NCI-H748 (cell line): Measurements from ENCODE around the gene WWOX.
"Not testable (repeated sequence)": the region's sequence is repeated elsewhere in the genome, so short reads cannot be mapped to it uniquely, and the experiment has no call there.

ENCODE experiments used
- DNase-seq: peaks from one replicate; lab custom pipeline; 2025; ENCODE audit not compliant: unreplicated experiment; lab: John Stamatoyannopoulos, UW

Gene WWOX

DNA sequence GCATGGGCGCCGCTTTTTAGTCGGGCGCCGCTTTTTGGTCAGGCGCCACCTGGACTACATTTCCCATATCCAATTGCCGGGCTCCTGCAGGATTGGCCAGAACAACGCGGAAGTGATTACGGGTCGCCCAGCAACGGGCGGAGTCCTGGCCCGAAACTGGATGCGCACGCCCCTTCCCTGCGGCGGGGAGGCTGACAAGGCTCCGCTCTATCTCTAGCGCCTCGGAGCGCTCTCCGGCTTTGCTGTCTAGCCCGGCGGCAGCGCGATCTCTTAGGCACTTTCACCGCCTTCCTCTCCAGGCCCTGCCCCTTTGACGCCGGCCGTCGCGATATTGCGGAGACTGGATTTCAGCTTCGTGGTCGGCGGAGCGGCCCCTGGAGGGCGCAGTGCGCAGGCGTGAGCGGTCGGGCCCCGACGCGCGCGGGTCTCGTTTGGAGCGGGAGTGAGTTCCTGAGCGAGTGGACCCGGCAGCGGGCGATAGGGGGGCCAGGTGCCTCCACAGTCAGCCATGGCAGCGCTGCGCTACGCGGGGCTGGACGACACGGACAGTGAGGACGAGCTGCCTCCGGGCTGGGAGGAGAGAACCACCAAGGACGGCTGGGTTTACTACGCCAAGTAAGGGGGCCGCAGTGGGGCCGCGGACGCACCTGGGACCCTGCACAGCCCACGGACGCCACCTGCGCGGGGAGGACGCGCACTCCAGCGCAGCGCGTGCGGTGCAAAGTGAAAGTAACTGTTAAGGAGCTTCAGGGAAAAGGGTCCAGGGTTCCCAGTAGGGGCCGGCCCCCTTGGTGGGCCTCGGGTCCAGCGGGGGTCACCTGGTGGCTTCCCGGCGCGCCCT is at the start of gene WWOX:
Gene WWOX, plus strand, starts transcription at position 384 of the 841 bp plus-strand sequence.
- DNase-seq: peak; percentile 95

DNA sequence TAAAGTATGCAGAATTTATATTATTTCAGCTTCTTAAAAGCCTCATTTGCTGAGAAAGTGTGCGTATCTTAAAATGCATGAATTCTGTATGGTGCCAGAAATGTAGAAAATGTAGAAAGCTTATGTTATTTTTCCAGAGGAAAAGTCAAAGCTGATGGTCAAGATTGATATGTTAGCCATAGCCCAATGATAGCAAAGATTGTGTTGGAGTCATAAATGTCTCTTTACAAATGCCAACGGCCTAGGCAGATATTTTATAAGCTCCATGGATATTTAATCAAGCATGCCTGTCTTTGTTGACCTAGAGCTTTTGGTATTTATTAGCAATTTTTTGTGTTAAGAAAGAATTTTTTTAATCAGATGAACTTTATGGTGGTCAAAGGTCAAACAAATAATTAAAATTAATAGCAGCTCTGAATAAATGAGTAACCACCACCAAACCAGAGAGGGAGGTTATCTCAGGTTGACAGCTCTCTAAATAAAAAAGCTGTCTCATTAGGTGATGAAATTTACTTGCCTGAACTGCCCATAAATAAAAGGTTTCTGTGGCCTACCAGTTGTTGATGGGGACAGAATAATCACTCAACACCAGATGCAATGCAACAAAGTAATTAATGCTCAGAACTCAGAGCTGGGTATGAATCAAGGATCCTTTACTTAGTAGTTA is 48.6 kb upstream of the WWOX start:
- no peak for DNase-seq

DNA sequence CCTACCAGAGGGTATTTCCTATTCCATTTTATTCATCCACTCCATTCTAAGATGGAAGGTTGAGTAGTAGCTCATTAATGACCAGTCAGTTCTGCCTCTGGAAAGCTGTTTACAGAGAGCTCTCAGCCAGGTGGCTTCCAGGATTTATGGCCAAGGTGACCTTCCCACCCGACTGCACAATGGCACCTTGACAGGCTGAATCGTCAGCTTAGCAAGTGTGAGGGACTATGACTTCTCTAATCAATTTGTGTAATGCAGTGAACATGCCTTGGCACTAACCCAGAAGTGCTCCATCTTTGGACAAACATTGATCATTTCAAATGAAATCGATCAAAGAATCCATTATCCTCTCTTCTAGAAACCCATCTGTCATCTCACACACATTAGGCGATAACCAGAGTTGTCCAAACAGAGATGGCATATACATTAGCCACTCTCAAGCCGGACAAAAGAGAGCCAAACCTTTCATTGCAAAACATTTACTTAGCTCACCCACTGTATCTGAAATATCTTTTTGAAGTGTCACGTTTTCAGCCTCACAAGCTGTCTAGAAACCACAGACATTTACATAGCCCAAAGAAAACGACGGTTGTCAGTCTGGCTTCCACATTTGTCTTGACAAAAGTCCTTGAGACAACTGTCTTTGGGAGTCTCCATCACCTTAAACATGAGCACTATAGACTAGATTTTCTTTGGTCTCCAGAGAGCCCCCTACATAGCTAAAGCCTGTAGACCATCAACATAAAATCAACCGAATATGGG is 41.5 kb upstream of the WWOX start:
- DNase-seq: peak; percentile 97

DNA sequence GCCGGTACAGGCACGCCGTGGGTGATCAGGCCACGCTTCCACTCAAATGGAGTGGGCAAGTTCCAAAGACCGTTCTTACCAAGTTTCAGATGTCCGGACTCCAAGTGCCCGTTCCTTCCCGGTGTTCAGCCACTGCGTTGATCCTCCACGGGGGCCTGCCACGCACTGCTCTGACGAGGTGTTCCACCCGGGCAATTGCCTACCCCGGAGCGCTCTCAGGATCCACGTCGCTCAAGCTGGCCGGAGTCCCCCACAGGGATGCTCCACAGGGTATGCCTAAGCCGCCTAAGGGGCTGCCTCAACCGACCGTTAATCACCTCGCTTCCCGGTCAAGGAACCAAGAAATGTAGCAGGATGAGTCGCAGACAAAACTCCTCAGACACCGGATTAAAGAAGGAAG is 39.6 kb upstream of the WWOX start:
- not testable (repeated sequence) for DNase-seq

DNA sequence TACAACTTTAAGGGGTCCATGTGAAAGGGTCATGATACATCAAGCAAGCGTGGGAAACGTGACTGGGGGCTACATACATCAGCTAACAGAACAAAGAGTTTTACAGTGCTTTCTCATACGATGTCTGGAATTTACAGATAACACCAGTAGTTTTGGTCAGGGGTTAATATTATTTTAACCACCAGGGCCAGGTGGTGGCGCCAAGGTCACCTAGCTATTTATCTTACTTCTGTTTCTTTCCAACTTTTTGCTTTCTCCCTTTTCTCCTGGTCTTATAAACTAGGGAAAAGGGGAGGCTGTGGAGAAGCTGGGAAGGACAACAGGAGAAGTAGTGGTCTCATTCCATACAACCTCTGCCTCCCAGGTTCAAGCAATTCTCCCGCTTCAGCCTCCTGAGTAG is 39.2 kb upstream of the WWOX start:
- no peak for DNase-seq

DNA sequence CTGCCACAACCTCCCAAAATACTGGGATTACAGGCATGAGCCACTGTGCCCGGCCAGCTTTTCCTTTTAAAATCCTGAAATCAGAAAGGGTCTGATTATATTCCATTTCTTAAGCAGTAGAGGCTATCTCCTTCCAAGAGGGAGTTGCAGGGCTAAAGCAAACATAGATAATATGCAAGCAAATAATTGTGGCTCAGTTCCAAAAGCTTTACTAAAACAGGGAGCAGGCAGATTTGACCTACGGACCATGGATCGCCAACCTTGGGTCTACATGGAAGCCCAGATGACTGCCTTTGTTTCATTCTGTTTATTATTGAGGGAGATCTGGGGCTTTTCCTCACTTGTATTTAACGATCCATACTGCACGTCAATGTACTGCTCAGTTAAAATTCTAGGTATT is 38.6 kb upstream of the WWOX start:
- DNase-seq: peak; percentile 50

DNA sequence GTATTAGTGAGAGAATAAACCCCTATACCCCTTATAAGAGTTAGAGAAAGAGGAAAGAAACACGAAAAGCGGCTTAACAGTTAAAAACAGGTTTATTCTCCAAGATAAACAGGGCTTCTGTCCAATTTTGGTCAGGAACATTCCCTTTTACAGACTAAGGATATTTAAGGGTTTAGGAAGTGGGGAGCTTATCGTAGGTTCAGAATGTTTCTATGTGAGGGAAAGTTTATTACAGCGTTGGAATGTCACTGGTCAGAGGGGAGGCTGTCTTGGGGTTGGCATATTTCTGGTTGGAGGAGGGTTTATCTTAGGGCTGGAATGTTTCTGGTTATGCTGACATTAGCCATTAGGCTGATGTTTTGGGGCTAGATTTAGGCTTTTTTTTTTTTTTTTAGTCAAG is 34.1 kb upstream of the WWOX start:
- no peak for DNase-seq

DNA sequence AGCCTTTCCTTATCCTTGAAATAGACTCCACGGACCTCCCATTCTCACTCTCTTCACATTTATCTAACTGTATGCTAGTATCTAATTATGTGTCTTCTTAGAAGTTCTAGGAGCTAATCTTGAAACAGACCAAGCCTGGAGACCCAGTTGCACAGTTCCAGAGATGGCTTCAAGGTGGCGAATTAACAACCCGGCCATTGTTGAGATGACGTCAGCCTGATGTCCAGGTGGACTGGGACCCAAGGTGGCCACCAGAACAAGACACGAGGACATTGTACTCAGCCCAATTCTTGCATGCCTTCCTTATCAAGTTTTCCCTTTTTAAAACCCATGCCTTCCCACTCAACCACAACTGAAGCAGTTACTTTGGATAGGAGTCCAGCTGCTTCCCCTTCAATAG is 29.5 kb upstream of the WWOX start:
- DNase-seq: no peak

DNA sequence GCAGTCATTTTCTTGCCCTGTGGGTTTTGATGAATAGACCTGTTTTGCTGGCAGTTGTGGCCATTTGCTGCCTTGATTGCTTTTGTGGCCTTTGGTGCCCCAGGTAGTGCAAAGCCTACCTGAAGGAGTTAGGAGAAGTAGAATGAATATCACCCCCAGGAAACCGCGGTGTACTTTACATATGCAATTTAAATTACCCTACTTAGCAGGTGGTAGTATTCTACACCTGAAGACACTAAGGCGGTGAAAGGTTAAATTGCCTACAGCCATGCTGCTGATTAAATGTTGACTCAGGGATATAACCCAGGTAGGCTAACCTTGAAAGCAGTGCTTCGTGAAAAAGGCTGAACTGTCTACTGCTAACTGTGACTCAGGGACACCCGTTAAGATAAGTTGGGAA is 27.2 kb upstream of the WWOX start:
- DNase-seq: peak; percentile 61

DNA sequence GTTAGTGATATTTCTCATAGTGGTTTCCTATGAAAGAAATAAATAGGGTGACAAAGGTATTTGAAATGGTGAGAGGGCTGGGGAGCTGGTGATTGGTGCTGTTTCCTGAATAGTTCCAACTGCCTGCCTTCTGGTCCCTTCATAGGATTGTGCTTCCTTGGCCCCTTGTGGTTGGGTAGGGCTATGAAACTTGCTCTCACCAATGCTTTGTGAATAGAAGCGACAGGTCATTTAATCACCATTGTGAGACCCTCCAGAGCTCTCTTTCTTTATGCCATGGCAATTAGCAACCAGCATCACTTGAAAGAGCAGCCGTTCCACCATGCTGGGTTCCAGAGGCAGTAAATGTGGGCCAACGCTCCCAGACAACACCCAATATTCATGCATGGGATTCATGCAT is 23.7 kb upstream of the WWOX start:
- no peak for DNase-seq

DNA sequence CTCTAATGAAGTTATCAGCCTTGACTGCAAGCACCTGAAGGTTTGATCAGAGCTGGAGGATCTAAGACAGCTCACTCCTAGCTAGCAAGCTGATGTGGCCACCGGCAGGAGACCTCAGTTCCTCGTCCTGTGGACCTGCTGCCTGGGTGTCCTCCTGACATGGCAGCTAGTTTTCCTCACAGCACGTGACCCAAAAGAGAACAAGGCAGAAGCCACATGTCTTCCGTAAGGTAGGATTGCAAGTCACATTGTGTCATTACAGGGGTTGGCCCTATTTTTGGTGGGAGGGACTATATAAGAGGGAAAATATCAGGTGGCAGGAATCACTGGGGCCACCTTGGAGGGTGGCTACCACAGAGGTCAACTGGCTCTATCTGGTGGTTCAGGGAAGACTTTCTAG is 18.1 kb upstream of the WWOX start:
- no peak for DNase-seq

DNA sequence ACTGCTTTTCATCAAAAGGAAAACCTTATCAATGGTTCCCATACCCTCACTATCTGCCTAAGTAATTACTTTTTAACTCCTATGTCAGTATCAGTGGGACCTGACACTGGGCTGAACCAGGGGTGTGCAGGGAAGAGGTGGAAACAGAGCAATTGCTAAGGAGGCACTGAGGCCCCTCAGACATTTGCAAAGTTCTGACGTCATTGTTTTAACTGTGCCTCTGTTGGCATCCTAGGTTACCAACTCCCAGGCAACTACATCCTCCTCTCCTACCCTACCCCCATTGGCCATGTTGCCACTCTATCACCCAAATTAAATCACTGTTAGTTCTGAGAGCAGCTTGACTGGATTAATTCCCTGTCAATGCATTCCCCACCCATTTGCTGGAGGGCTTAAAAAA is 8.0 kb upstream of the WWOX start:
- no peak for DNase-seq

DNA sequence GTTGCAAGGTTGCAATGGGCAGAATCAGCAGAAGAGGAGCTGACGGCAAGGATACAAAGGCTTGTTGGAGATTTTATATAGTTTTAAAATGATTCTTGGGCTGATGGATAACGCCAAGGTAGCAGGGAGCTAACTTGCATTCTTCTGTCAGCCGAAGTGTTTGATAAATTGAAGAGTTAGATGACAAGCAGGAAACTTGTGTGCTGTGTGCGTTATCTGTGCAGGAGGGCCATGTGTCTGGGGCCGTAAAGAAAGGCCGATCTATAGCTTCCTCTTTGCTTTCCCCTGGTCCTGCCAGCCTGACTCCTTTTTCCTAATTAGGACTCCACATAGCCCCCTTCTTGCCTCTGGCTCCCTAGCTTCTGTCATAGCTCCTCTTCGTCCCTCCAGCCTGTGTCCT is 6.7 kb upstream of the WWOX start:
- no peak for DNase-seq

DNA sequence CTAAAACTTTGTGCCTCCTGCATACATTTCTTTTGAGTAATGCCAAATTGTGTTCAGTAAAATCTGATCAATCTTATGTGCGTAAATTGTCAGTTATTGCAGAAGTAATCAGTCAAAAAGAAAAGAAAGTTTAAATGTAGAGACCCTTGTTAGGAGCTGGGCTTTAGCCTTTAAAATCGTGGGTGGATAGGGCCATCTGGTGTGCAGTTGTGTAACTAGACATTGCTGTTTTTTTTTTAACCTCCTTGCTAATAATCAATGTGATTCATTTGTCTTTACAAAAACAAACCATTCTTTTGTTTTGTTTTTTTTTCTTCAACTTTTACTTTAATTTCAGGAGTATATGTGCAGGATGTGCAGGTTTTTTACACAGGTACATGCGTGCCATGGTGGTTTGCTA is 5.3 kb upstream of the WWOX start:
- peak; percentile 42 for DNase-seq

DNA sequence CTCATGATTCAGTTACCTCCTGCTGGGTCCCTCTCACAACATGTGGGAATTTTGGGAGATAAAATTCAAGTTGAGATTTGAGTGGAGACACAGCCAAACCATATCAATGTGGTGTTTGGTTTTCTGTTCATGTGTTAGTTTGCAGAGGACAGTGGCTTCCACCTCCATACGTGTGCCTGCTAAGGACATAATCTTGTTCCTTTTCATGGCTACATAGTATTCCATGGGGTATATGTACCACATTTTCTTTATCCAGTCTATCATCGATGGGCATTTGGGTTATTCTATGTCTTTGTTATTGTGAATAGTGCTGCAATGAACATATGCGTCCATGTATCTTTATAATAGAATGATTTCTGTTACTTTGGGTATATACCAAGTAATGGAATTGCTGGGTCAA is 4.5 kb upstream of the WWOX start:
- DNase-seq: no peak

DNA sequence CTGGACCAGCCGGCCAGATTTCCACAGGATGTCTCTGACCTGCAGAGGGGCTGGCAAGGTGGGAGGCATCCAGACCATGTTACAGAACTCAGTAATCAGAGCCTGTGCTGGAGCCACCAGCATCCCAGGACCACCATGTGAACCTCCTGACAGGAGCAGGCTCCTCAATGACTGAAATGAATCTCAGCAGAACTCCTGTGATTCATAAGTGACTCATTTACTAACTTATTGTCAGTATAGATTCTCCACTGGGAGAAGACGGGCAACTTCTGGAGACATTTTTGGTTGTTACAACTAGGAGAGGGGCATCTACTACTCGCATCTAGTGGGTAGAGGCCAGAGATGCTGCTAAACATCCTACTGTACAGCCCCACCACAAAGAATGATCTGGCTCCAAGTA is 3.1 kb upstream of the WWOX start:
- no peak for DNase-seq

DNA sequence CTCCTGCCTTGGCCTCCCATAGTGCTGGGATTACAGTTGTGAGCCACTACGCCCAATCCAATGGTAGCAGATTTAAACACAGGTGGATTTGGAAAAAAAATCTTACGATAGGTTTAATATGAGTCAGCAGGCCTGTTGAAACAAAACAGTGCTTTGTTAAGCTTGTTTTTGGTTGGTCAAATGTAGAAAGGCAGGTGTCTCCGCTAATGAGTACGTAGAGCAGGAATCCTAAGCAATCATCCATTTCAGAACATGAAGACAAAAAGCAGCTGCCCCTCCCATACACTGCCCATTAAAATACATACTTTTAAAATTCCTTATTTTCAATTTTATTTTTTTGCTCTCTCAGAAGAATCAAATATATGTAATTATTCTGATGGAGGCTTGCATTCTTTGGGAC is 1.9 kb upstream of the WWOX start:
- no peak for DNase-seq

DNA sequence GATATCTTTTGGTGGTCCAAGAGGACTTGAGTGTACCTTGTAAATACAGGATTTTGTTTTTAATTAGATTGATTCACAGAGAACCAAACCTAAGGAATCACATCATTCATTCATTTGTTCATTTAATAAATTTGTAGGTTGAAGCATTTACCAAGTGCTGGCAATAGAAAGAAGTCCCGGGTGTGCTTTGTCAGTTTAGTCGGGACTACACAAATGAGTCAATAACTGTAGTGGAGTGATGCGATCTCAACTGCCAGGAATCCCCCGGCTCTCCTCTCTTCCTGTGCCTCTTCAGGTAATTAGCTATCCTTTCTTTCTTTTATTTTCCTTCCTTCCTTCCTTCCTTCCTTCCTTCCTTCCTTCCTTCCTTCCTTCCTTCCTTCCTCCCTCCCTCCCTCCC is 1.4 kb upstream of the WWOX start:
- no peak for DNase-seq

DNA sequence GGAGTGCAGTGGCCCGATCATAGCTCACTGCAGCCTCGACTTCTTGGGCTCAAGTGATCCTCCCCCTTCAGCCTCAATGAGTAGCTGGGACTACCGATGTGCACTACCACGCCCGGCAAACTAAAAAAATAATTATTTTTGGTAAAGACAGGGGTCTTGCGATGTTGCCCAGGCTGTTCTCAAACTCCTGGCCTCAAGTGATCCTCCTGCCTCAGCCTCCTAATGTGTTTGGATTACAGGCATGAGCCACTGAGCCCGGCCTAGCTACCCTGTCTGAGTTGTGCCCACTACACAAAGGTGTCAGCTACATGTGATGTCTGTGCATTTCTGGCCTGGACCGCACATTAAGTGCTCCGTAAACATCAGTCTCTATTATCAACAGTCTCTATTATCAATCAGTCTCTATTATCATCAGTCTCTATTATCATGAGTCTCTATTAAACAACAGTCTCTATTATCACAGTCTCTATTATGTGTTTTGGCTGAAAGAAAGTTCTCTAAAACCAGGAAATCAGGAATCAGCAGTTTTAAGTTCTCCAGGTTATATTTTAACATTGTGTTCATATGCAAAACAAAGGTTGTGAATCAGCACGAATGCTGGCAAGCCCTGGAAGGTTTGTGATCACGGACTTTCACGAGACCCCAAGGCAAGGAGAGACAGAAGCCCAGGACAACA is 721 bp upstream of the WWOX start:
- DNase-seq: peak; percentile 35

DNA sequence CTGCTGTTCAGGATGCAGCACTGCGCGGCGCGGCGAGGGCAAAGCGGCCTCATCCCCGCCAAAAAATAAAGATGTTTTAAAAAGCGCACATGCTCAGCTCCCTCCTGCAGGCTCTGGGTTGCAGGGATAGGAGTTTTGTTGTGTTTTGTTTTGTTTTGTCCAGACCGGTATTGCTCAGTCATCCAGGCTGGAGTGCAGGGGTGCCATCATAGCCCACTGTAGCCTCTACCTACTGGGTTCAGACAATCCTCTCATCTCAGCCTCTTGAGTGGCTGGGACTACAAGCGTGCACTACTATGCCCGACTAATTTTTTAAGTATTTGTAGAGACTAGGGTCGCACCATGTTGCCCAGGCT is 636 bp downstream of the WWOX start:
- DNase-seq: no peak

DNA sequence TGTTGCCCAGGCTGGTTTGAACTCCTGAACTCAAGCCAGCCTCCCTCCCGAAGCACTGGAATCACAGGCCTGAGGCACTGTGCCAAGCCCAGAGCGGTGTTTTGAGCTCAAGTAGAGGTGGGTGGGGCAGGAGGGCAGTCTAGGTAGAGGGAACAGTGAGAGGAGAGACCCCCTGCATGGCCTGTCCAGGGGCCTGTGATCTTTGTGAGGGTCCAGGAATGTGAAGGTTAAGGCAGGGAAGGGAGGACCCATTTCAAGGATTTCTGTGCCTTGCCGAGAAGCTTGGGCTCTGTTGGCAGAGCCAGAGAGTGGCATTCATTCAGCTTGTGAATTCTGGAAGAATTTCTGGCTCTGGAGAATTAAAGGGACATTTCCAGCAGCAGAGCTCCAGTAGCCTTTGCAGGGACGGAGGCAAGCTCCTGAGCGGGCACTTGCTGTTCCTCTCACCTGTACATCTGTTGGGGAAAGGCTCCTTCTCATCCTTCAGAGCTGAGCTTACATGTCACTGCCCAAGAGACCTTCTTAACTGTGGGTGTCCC is 2.7 kb downstream of the WWOX start:
- no peak for DNase-seq
